NCI-H510A treated with DMSO at 0.1 percent for 48 hours (cell line): ENCODE results near the gene DLEC1.
"Not testable (repeated sequence)": the region's sequence is repeated elsewhere in the genome, so short reads cannot be mapped to it uniquely, and the experiment has no call there.

Experiments
- DNase-seq: peaks from one replicate; lab custom pipeline; 2025; lab: John Stamatoyannopoulos, UW

Gene DLEC1

DNA sequence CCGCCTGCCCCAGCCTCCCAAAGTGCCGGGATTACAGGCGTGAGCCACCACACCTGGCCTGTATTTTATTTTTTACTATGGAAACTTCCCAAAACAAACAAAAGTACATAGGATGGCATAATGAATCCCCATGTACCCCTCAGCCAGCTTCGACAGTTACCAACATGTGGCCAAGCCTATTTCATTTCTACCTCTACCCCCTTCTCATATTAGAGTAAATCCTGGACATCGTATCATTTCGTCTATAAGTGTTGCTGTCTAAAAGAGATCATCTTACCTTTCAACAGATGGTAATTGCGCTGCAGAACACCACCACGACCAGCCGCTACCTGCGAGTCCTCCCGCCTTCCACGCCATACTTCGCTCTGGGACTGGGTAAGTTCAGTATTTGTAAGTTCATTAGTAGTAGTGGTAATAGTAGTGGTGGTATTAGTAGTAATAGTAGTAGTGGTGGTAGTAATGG is 44.9 kb downstream of the DLEC1 start:
- no peak for DNase-seq

DNA sequence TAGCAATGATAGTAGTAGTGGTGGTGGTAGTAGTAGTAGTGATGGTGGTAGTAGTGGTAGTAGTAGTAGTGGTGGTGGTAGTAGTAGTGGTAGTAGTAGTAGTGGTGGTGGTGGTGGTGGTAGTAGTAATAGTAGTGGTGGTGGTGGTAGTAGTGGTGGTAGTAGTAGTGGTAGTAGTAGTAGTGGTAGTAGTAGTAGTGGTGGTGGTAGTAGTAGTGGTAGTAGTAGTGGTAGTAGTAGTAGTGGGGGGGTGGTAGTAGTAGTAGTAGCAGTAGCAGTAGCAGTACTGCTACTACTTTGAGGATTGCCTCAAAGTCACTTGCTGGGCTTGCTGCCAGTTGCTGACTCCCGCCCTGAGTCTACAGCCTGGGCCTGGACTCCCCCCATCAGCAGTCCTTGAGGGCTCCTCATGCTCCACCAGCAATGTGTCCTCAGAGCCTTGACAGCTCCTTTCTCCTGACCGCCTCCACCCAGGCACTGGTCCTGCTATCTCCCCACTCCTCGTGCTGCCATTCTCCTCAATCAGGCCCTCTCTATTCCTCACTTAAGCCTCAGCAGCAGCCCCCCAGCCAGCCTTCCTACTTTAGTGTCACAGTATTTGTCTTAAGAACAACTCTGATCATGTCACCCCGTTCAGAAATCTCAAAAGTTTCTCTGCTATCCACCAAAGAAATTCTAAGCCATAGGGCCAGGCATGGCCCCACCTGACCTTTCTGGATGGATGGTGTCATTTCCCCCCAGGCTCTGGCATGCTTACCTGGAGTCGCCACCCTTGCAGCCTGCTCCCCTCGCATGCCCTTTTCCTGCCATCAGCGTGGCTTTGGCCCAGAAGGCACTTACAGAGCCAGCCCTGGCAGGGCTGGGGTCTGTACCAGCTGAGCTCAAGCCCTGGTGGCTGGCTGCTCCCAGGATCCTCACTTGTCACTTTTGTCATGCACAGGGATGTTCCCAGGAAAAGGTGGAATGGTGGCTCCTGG is 45.6 kb downstream of the DLEC1 start:
- DNase-seq = no peak

DNA sequence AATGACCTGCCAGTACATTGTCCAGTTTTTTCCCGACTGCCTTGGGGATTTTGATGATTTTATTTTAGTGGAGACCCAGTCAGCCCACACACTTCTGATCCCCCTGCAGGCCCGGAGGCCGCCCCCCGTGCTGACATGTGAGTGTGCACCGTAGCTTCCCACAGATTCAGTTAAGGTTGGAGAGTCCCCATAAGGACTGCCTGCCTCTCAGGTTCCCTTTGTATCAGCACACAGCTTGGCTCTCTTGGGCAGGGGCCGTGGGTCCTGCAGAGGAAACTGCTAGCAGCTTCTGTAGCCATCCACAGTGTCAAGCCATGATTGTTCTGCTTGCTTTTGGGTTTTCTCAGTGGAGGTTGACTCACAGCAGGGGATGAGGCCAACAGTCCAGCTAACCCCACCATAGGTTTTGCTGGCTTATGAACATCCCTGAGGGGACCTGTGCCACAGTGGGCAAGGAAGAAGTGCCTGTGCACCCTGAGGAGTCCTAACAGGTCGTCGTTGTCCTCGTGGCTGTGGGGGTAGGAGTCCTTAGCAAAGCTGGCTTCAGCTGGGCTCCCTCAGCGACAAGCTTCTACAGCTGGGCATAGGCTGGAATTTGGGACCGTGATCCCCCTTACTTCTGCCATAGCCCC is 46.4 kb downstream of the DLEC1 start:
- DNase-seq = no peak

DNA sequence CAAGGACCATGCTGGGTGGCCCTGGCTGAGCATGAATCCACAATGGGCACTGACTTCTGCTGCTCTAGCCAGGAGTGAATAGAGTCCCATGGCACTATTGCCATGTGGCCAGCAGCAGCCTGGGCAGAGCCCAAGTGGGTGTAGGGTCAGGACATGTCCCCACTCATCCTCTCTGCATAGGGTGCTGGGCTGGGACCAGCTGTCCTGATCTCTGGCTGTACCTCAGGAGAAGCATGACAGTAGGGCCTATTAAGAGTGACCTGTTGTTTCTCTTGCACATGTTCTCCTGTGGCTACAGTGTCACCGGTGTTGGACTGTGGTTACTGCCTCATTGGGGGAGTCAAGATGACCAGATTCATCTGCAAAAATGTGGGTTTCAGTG is 46.9 kb downstream of the DLEC1 start:
- DNase-seq = no peak

DNA sequence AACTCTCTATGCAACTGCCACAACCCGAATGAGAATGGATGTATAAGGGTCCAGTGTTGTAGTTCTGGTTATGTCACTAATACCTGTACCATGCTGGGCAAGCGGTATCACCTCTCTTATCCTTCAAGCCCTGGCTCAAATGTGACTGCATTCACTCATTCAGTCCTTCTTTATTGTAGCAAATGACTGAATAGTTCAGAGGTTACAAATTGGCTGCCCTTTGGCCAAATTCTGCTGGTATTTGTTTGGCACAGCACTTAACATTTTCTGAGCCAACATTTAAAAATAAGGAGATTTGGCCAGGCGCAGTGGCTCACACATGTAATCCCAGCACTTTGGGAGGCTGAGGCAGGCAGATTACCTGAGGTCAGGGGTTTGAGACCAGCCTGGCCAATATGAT is 47.5 kb downstream of the DLEC1 start:
- DNase-seq = no peak

DNA sequence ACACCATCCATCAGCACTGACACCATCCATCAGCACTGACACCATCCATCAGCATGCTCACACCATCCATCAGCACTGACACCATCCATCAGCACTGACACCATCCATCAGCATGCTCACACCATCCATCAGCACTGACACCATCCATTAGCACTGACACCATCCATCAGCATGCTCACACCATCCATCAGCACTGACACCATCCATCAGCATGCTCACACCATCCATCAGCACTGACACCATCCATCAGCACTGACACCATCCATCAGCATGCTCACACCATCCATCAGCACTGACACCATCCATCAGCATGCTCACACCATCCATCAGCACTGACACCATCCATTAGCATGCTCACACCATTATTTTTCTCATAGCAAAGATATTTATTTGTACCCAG is 48.3 kb downstream of the DLEC1 start:
- DNase-seq = not testable (repeated sequence)

DNA sequence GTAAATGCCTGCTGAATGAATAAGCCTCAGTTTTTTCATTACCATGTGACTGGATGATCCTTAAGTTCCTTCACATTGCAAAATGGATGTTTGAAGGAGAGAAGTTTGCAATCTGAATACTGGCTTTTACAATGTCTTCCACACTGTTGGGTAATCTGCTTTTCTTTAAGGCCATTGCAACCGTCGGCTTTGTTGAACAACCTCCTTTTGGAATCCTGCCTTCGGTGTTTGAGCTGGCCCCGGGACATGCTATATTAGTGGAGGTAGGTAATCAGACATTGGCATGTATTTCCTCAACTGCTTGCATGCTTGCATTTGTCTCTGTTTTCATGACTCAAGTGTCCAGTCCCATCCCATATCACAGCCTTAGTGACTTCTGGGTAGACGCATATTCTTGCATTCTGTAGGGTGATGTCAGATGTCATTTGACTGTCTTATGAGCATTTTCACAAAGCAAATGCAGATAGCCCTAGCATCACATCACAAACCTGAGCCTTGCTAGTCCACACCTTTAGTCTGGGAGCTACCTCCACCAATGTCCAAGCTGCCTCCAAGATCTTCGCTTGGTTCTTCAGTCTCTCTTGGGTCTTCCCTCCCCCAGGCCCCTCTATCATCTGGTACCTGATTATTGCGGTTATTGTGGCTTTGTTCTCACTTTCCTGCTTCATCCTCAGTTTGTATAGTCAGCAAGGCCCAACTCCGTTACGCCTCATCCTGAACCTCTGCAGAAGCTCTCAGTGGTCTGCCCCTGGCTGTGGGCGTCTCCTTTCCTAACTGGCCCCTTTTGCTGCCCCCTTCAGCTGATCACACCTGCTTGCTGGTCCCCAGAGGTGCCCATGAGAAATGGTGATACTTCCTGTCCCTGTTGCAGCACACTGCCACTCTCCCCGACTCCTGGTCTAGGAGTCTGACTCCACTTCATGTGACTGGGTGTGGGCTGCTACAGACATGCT is 49.4 kb downstream of the DLEC1 start:
- DNase-seq = no peak

DNA sequence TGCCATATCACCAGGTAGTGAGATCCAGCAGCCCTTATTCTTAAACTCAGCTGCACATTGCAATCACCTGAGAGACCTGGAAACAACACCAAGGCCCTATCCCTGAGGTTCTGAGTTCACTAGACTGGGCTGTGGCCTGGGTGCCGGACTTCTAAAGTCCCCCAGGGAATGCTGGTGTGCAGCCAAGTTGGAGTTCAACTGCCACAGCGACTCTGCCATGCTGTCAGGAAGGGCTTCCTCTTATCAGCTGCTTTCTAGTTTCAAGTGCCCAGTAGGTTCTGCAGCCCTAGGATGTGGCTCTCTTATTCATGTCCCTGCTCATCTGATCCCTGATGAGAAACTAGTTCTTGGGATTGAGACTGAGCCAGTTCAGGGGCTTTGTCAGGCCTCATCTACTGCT is 50.2 kb downstream of the DLEC1 start:
- DNase-seq = no peak

DNA sequence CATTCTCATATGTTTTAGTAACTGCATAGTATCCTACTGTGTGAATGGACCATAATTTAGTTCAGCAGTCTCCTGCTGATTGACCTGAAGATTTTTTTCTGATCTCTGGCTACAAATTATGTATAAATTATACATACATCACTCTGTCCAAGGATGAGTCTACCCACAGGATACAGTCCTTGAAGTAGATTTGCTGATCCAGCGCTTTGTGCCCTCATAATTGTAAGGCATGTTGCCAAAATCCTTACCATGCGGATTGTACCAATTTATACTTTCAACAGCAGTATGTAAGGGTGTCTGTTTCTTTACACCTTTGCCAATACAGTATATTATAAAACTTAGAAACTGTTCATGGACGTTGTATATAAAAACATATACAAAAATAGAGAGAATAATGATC is 51.4 kb downstream of the DLEC1 start:
- DNase-seq = no peak

DNA sequence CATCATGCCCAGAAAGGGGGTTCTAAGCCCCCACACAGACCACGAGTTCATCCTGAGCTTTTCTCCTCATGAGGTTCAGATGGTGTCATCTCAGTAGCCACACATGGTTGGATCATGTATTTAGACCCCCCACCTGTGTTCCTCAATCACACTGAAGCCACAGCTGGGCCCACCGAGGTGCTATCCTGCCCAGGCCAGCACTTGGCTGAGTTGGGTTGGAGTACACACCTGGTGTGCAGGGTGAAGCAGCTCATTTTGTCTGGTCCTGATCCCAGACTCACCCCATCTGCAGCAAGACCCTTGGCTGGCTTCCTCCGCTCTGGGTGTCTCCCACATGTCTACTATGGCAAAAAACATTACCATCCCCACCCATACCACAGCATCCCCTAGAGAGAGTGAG is 56.0 kb downstream of the DLEC1 start:
- no peak for DNase-seq

DNA sequence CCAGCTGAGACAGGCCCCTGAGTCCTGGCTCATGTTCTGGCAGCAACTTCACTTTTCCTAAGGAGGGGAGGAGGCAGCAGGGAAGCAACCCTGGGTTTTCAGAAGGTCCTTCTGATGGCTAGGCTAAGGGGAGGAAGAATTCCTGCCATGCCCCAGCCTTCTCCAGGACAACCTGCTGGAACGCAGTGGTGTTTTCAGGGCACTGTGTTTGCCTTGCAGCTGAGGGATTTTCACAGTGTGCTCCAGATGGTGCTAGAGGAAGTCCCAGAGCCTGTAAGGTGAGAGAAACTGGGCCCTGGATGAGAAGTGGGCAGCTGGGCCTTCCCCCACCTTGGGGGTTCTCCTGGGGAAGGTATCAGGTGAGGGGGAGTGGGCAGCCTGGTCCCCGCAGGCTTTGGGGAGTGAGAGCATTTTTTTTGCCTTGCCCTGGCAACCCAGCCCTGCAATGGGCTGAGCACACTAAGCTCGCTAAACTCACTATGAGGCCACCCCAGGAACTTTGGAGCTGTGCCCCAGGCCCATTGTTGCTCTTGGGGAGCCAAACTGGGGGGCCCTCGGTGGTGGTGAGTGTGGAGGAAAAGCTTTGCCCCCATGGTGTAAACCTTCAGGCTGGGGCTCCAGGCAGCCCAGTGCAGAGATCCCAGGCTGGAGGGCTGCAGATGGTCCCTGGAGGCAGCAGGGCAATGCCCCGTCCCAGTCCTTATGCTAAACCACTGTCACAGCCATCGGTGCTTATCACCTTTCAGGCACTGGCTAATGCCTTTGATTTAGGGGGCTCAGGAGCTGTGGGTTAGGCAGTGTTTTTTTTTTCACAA is 56.9 kb downstream of the DLEC1 start:
- no peak for DNase-seq

DNA sequence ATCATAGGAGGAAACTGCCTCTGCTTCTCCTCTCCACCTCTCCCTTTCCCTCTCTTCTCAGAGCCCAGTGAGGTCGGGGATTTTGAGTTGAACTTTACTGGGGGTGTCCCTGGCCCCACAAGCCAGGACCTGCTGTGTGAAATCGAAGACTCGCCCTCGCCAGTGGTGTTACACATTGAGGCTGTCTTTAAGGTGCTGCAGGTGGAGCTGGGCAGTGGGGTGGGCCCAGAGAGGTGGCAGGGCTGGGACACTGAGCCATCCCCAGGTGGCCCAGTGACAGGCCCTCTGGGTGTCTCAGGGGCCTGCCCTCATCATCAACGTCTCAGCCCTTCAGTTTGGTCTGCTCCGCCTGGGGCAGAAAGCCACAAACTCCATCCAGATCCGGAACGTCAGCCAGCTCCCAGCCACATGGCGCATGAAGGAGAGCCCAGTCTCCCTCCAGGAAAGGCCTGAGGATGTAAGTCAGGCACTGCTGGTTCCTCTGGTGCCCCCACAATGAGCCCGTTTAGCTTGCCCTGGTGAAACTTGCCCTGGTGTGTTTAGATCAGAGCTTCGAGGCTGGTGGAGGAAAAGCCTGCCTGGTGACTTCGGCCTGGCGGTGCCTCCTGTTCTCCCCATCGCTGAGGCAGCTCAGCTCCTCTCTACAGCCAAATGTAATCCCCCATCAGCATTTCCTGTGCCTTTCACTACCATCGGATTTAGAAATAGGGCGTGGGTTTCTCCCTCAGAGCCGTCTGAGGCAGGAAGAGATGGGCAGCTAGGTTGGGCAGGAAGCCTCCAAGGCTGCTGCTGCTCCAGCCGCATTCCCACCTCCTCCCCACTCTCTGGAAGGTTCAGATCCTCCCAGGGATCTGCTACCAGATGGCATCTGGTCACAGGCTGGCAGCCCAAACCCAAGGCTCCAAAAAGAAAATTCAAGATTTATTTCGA is 58.7 kb downstream of the DLEC1 start:
- no peak for DNase-seq

DNA sequence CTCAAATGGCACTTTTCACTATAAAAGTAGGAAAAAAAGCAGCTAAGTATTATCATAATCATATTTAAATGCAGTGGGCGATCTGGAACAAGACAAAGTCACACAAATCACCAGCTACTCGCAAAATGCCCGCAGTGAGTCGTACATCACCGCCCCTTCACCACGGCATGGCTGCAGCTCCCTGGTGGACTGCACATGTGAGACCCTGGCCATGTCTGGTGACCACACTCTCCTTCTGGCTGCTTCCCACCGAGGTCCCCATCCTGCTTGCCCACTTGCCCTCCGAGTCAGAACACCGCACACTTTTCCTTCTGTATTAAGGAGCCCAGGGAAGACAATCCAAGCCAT is 59.3 kb downstream of the DLEC1 start:
- no peak for DNase-seq

DNA sequence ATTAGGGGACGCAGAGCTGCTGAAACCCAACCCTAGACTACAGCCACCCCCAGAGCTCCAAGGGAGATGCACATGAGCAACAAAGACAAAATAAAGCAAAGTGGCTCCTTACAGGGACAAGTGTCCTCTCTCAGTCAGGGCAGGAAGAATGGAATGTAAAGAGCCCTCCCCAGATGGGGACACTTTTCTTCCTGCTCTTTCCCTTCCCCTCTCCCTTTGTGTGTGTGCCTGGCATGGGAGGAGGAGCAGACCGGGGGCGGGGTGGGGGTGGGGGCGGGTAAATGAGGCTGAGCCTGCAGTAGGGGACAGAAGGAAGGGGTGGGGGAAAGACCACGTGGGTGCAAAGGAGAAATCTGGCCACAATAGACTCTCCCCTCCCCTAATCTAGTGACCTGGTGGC is 60.5 kb downstream of the DLEC1 start:
- DNase-seq = no peak

DNA sequence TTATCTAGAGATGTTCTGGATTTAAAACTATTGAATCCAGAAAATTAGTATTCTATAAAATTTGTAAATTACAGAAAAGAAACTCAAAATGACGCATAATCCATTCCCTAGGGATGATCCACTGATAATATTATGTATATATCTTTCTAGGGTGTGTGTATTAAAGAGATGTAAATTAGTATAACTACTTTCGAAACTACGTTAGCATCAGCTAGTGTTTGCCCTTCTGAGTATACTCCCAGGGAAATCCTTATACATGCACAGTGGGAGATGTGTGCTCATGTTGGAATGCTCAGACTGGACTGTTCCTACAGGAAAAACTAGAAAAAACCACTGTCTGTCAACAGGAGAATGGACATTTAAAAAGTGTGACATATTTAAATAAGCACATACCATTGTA is 61.5 kb downstream of the DLEC1 start:
- no peak for DNase-seq

DNA sequence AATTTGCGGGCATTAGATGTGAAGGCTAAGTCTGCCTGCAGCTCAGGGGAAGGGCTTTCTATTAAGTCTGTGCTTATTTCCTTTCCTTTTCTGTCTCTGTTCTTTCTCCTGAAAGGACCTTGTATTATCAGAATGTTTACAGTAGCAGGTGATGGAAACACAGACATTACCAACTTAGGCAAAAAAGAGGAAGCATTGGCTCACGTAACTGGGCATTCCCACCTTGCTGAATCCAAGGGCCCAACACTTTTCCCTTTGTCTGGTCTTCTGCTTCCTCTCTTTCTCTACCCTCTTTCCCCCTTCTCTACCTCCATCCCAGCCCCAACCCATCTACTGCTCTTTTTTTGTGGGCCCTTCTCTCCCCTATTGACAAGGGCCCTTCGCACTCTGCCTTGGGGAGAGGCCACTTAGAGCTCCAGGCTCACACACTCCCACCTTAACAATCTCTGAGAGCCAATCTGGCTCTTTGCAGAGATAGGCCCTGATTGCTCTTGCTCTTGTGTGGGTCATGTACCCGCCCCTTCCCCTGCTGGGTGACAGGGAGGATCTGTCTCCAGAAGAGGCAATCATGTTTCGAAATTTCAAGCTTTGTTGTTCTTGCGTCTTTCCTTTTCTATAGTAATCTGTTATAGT is 62.9 kb downstream of the DLEC1 start:
- no peak for DNase-seq

DNA sequence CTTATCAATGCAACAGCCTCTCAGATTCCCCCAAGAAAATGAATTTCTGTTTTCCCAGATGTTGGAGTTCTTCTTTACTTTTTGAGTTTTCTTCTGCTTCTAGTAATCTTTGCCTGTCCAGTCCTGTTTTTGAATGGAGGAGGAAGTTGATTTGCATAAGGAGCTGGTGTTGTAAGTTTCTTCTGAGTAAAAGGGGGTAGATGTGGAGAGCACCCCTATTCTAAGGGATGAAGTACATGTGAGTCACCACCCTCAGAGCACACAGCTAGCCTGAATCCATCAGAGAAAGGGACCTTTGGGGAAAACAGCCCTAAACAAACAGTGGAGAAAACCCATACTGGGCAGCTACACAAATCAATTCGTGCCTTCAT is 63.4 kb downstream of the DLEC1 start:
- no peak for DNase-seq

DNA sequence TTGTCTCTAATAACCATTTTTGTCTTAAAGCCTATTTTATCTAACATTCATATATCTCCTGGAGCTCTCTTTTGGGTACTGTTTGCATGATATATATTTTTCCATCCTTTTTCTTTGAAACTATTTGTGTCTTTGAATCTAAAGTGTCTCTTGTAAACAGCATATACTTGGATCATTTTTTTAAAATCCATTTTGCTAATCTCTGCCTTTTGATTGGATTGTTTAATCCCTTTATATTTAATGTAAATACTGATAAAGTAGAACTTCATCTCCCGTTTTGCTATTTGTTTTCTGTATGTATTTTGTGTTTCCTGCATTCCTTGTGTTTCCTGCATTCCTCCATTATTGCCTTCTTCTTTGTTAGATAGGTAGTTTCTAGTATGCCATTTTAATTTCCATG is 66.5 kb downstream of the DLEC1 start:
- DNase-seq = no peak

DNA sequence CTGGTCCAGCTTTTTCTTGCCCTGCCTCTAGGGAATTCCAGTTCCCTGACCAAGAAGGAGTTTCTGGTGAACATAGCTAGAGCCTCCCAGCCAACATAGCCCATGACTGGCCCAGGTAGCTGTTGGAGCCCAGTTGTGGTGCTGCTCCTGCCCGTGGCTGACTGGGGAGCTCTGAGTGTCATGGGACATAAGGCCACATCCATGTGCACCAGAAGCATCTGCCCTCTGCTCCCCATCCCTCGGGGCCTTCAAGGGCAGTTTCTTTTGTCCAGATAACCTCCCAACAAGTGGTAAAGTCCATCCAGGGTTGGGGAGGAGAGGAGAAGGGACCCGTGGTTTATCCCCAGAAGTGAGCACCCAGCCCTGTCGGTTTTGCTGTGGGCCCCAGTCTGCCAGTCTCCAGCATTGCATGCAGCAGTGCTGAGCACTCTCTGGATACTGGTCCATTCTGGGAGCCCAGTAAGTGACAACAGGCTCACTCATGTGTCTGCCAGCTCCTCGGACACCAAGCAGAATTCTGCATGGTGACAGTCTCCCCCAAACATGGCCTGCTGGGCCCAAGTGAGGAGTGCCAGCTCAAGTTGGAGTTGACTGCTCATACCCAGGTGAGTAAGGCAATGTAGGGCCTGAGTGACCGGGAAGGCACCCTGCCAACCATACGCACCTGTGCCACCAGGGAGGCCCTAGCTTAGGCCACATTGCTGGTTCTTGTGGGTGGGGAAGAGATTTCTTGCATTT is 69.1 kb downstream of the DLEC1 start:
- DNase-seq = no peak
